ENCODE data around the gene ZFPM1.

DNA sequence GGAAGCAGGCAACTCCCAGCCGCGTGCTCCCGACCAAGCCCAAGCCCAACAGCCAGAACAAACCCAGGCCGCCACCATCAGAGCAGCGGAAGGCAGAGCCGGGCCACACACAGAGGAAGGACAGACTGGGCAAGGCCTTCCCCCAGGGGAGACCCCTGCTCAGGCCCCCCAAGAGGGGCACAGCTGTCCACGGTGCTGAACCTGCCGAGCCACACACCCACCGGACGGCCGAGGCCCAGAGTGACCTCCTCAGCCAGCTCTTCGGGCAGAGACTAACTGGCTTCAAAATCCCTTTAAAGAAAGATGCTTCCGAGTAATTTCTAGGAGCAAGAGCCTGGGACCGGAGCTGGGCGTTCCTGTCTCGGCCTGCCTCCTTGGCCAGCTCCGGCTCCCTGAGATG lies 14.1 kb upstream of the ZFPM1 start:
- TF ChIP-seq EZH2 (IDR thresholded peaks at IDR 0.05) (no peak), POLR2AphosphoS5 (IDR thresholded peaks at IDR 0.05; ENCODE audit: borderline replicate concordance, low read depth, low read length) (no peak)
